Peyer's patch (tissue), 4 donors: ENCODE results near the gene LIME1. TPM values are rescaled to one million over a fixed set of nuclear protein-coding genes. Genes with fewer than 3 reads are reported as not detected.
A peak's percentile ranks its signal among the peaks of the same experiment; 100 is the strongest.

Experiments
- DNase-seq, 3 donors: peaks; one replicate each; pipeline ENCODE4 v3.0.0-alpha.2; 2017 to 2019
- H3K27ac ChIP-seq, 4 donors: fragments of 200-600 bp; sonication (generic); one replicate each; pipeline ENCODE4 v1.5.1; 2016 to 2019
- H3K27me3 ChIP-seq, 2 donors: fragments of 200-600 bp; sonication (generic); one replicate each; pipeline ENCODE4 v1.5.1; 2019
- H3K36me3 ChIP-seq, 3 donors: fragments of 200-600 bp; sonication (generic); one replicate each; pipeline ENCODE4 v1.5.1; 2016 to 2019
- H3K4me1 ChIP-seq, 4 donors: fragments of 200-600 bp; sonication (generic); one replicate each; pipeline ENCODE4 v1.5.1; 2016 to 2019
- H3K4me3 ChIP-seq, 4 donors: fragments of 200-600 bp; sonication (generic); 1 replicate in 3 of 4; 2 replicates in 1 of 4; pipeline ENCODE4 v1.5.1; 2016 to 2019; ENCODE audit warnings: mild to moderate bottlenecking in 1 of 4
- H3K9me3 ChIP-seq, 4 donors: fragments of 200-600 bp; sonication (generic); one replicate each; pipeline ENCODE4 v1.5.1; 2016 to 2019; ENCODE audit warnings: mild to moderate bottlenecking in 1 of 4
- POLR2A ChIP-seq, 2 donors: fragments of 450-650 bp; IDR thresholded peaks; one replicate each; pipeline ENCODE4 v1.5.1; 2017; ENCODE audit warnings: antibody characterized with exemption in 2 of 2, mild to moderate bottlenecking in 2 of 2, moderate library complexity in 2 of 2
- total RNA-seq, 4 donors: library from RNA; depleted of rRNA; stranded (reverse); fragments of >200 nt; gene quantifications; one replicate each; pipeline ENCODE4 v1.1.0, GENCODE V29; 2016
- TF ChIP-seq, protein P1 (sequence below), 6 experiments: fragments of 450-650 bp in 4 of 6; fragments of 200-600 bp in 2 of 6; sonication (generic) in 1 of 6; IDR thresholded peaks; one replicate each; pipeline ENCODE4 v1.5.1; 2017 to 2019; ENCODE audit warnings: antibody characterized with exemption in 6 of 6, mild to moderate bottlenecking in 3 of 6, moderate library complexity in 1 of 6

The LIME1 gene
- total RNA-seq, 4 donors from 2014 or later, result 32.6 to 55.3 (median 41.0) TPM

- Histone ChIP-seq H3K27me3 (no peaks in the 10 kb centered on the region), H3K36me3 (peaks cover 0 to 12% (median 0%) of the 10 kb centered on the region in 3 donors), H3K9me3 (no peaks in the 10 kb centered on the region), H3K27ac (no peak overlapping the region), H3K4me1 (peaks cover 9 to 54% (median 15%) of the 10 kb centered on the region in 4 donors), H3K4me3 (no peak overlapping the region)
- TF ChIP-seq, protein P1, sequence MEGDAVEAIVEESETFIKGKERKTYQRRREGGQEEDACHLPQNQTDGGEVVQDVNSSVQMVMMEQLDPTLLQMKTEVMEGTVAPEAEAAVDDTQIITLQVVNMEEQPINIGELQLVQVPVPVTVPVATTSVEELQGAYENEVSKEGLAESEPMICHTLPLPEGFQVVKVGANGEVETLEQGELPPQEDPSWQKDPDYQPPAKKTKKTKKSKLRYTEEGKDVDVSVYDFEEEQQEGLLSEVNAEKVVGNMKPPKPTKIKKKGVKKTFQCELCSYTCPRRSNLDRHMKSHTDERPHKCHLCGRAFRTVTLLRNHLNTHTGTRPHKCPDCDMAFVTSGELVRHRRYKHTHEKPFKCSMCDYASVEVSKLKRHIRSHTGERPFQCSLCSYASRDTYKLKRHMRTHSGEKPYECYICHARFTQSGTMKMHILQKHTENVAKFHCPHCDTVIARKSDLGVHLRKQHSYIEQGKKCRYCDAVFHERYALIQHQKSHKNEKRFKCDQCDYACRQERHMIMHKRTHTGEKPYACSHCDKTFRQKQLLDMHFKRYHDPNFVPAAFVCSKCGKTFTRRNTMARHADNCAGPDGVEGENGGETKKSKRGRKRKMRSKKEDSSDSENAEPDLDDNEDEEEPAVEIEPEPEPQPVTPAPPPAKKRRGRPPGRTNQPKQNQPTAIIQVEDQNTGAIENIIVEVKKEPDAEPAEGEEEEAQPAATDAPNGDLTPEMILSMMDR (IDR thresholded peaks at IDR 0.05), result no peak
- no peak for TF ChIP-seq POLR2A (IDR thresholded peaks at IDR 0.05)
- peak in 1 of 3 donors; percentile 47 for DNase-seq
Observed at GRCh38 chr20:63693083-63693732, 43.3 kb upstream of the LIME1 start.

GRCh38 chr20:63693733-63694583, 42.5 kb upstream of the LIME1 start:
- H3K36me3 ChIP-seq, result peaks cover 0 to 12% (median 0%) of the 10 kb centered on the region in 3 donors
- H3K27me3 ChIP-seq, result no peaks in the 10 kb centered on the region
- no peak overlapping the region for H3K27ac ChIP-seq
- peaks cover 9 to 56% (median 15%) of the 10 kb centered on the region in 4 donors for H3K4me1 ChIP-seq
- no peak overlapping the region for H3K4me3 ChIP-seq
- no peaks in the 10 kb centered on the region for H3K9me3 ChIP-seq
- TF ChIP-seq, protein P1 (IDR thresholded peaks at IDR 0.05), result no peak
- TF ChIP-seq POLR2A (IDR thresholded peaks at IDR 0.05), result no peak
- no peak for DNase-seq

DNA sequence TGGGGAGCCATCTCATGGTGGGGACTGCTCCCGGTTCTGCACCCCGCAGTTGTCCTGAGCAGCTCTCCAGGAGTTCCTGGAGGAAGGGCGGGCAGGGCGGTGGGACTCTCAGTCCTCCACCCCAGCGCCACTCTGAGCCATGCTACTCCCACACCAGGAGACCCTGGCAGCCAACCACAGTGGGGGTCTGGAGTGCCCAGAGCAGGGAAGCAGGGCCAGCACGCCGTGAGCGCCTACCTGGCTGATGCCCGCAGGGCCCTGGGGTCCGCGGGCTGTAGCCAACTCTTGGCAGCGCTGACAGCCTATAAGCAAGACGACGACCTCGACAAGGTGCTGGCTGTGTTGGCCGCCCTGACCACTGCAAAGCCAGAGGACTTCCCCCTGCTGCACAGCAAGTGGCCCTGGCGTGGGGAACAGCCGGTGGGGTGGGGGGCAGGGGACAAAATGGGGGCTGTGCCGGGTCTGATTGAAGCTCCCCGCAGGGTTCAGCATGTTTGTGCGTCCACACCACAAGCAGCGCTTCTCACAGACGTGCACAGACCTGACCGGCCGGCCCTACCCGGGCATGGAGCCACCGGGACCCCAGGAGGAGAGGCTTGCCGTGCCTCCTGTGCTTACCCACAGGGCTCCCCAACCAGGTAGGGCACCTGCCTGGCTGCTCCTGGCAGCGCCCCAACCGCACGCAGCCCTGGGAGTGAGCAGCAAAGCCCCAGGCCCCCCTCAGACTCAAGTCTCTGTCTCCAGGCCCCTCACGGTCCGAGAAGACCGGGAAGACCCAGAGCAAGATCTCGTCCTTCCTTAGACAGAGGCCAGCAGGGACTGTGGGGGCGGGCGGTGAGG, 41.7 kb upstream of the LIME1 start:
- no peak overlapping the region for H3K4me3 ChIP-seq
- H3K36me3 ChIP-seq, result peaks cover 0 to 12% (median 0%) of the 10 kb centered on the region in 3 donors
- peaks cover 9 to 63% (median 15%) of the 10 kb centered on the region in 4 donors for H3K4me1 ChIP-seq
- no peaks in the 10 kb centered on the region for H3K27me3 ChIP-seq
- no peaks in the 10 kb centered on the region for H3K9me3 ChIP-seq
- no peak overlapping the region for H3K27ac ChIP-seq
- TF ChIP-seq, protein P1 (IDR thresholded peaks at IDR 0.05), result no peak
- TF ChIP-seq POLR2A (IDR thresholded peaks at IDR 0.05), result no peak
- peak in 1 of 3 donors; percentile 48 for DNase-seq

DNA sequence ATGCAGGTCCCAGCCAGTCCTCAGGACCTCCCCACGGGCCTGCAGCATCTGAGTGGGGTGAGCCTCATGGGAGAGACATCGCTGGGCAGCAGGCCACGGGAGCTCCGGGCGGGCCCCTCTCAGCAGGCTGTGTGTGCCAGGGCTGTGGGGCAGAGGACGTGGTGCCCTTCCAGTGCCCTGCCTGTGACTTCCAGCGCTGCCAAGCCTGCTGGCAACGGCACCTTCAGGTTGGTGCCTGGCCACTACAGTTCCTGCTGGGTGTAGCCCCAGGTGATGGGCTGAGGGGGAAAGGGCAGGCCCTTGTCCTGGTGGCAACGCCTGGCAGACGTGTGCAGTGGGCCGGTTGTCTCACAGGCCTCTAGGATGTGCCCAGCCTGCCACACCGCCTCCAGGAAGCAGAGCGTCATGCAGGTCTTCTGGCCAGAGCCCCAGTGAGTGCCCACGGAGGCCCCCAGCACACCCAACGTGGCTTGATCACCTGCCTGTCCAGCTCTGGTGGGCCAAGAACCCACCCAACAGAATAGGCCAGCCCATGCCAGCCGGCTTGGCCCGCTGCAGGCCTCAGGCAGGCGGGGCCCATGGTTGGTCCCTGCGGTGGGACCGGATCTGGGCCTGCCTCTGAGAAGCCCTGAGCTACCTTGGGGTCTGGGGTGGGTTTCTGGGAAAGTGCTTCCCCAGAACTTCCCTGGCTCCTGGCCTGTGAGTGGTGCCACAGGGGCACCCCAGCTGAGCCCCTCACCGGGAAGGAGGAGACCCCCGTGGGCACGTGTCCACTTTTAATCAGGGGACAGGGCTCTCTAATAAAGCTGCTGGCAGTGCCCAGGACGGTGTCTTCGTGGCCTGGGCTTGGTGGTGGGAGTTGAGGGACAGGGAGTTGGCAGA, 40.8 kb upstream of the LIME1 start:
- DNase-seq, result peak in 1 of 3 donors; percentile 51
- Histone ChIP-seq H3K36me3 (peaks cover 0 to 12% (median 0%) of the 10 kb centered on the region in 3 donors), H3K27ac (no peak overlapping the region), H3K4me1 (peaks cover 9 to 58% (median 15%) of the 10 kb centered on the region in 4 donors), H3K9me3 (no peaks in the 10 kb centered on the region), H3K27me3 (no peaks in the 10 kb centered on the region), H3K4me3 (no peak overlapping the region)
- no peak for TF ChIP-seq POLR2A (IDR thresholded peaks at IDR 0.05)
- TF ChIP-seq, protein P1 (IDR thresholded peaks at IDR 0.05), result no peak
